Tibial nerve (tissue), 4 donors: ENCODE measurements around the gene MPL. TPM values are rescaled to one million over a fixed set of nuclear protein-coding genes. Genes with fewer than 3 reads are reported as not detected.
A peak's percentile ranks its signal among the peaks of the same experiment; 100 is the strongest.

Source experiments
- DNase-seq, 2 donors: peaks; one replicate each; pipeline ENCODE4 v3.0.0-alpha.2; 2019; ENCODE audit warnings: low spot score in 2 of 2
- H3K27ac ChIP-seq, 4 donors: fragments of 200-600 bp; sonication (generic) in 3 of 4; one replicate each; pipeline ENCODE4 v1.5.1; 2017 to 2019; ENCODE audit warnings: mild to moderate bottlenecking in 1 of 4
- H3K27me3 ChIP-seq, 2 donors: fragments of 200-600 bp; sonication (generic) in 1 of 2; one replicate each; pipeline versions ENCODE4 v1.5.1 to v1.6.0; 2017 to 2019
- H3K36me3 ChIP-seq, 3 donors: fragments of 200-600 bp; sonication (generic); one replicate each; pipeline ENCODE4 v1.5.1; 2018 to 2019
- H3K4me1 ChIP-seq, 4 donors: fragments of 200-600 bp; sonication (generic) in 3 of 4; one replicate each; pipeline ENCODE4 v1.5.1; 2017 to 2019
- H3K4me3 ChIP-seq, 4 donors: fragments of 200-600 bp; sonication (generic) in 3 of 4; one replicate each; pipeline ENCODE4 v1.5.1; 2017 to 2019; ENCODE audit warnings: mild to moderate bottlenecking in 1 of 4, moderate library complexity in 1 of 4
- H3K9me3 ChIP-seq, 4 donors: fragments of 200-600 bp; sonication (generic) in 3 of 4; one replicate each; pipeline ENCODE4 v1.5.1; 2017 to 2019
- CTCF ChIP-seq, 5 experiments: fragments of 200-600 bp in 3 of 5; fragments of 450-650 bp in 2 of 5; sonication (generic) in 3 of 5; IDR thresholded peaks; one replicate each; pipeline ENCODE4 v1.5.1; 2016 to 2019; ENCODE audit warnings: antibody characterized with exemption in 5 of 5, mild to moderate bottlenecking in 3 of 5, moderate library complexity in 2 of 5
- EP300 ChIP-seq, 2 donors: sonication (generic); formaldehyde crosslinking; IDR thresholded peaks; one replicate each; pipeline ENCODE4 v1.6.1; 2017; ENCODE audit warnings: antibody characterized with exemption in 2 of 2, mild to moderate bottlenecking in 1 of 2
- POLR2A ChIP-seq, 2 donors: fragments of 450-650 bp; IDR thresholded peaks; one replicate each; pipeline ENCODE4 v1.6.1; 2017; ENCODE audit warnings: antibody characterized with exemption in 2 of 2, mild to moderate bottlenecking in 2 of 2, moderate library complexity in 2 of 2
- WGBS, 2 donors: methylation state at CpG; one replicate each; pipeline ENCODE4 v1.1.5; 2018; 5-methylcytosine and 5-hydroxymethylcytosine counted together
- total RNA-seq, 4 donors: library from RNA; depleted of rRNA; stranded (reverse); fragments of >200 nt; gene quantifications; one replicate each; pipeline ENCODE4 v1.1.0, GENCODE V29; 2016

The MPL gene
- total RNA-seq, 4 donors from 2014 or later: 0.66 to 1.7 TPM; not detected in 2

- WGBS, 2 donors: 89 to 90% methylated on average over 20 of the region's 20 CpGs
- peaks cover 0 to 13% (median 7%) of the 10 kb centered on the region in 4 donors for H3K4me1 ChIP-seq
- H3K27ac ChIP-seq: no peak overlapping the region
- no peaks in the 10 kb centered on the region for H3K27me3 ChIP-seq
- TF ChIP-seq EP300 (IDR thresholded peaks at IDR 0.05) (no peak), CTCF (IDR thresholded peaks at IDR 0.05) (no peak), POLR2A (IDR thresholded peaks at IDR 0.05) (no peak)
- no peak for DNase-seq
- peaks cover 0 to 10% (median 0%) of the 10 kb centered on the region in 3 donors for H3K36me3 ChIP-seq
- H3K9me3 ChIP-seq: no peaks in the 10 kb centered on the region
- no peak overlapping the region for H3K4me3 ChIP-seq
These were observed 28.8 kb upstream of the MPL start for GRCh38 chr1:43308635-43309404.

DNA sequence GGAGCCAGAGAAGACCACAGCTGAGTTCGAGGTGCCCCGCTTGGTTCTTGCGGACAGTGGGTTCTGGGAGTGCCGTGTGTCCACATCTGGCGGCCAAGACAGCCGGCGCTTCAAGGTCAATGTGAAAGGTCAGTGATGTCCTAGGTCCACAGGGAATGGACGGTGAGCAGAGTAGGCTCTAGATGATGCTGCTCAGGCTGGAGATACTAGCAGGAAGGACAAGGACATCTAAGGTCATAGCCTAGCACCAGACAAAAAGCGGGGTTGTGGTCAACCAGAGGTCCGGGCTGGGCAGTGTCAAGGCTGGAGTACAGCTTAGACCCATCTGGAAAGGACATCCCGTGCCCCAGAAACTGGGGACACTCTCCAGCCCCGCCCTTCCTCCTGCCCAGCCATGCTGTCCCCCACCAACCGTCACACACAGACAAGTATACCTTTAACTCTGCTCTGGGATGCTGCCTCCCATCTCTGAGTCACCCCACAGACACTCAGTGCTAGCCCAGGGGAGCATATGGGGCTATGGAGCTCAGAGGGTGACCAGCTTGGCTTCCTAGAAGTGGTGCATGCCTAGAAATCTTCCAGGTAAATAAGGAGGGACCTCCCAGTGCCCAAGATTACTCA is 28.1 kb upstream of the MPL start:
- 90 to 93% methylated on average over 11 to 13 of the region's 13 CpGs for WGBS, 2 donors
- Histone ChIP-seq H3K4me1 (peaks cover 0 to 6% (median 4%) of the 10 kb centered on the region in 4 donors), H3K9me3 (no peaks in the 10 kb centered on the region), H3K4me3 (no peak overlapping the region), H3K27ac (no peak overlapping the region), H3K36me3 (peaks cover 0 to 10% (median 0%) of the 10 kb centered on the region in 3 donors), H3K27me3 (no peaks in the 10 kb centered on the region)
- TF ChIP-seq CTCF (IDR thresholded peaks at IDR 0.05) (no peak), EP300 (IDR thresholded peaks at IDR 0.05) (no peak), POLR2A (IDR thresholded peaks at IDR 0.05) (no peak)
- DNase-seq: no peak

- H3K9me3 ChIP-seq: no peaks in the 10 kb centered on the region
- TF ChIP-seq EP300 (IDR thresholded peaks at IDR 0.05) (no peak), CTCF (IDR thresholded peaks at IDR 0.05) (no peak), POLR2A (IDR thresholded peaks at IDR 0.05) (no peak)
- WGBS, 2 donors: 88 to 95% methylated on average over 9 of the region's 9 CpGs
These were observed 26.1 kb upstream of the MPL start for GRCh38 chr1:43311521-43311920.

DNA sequence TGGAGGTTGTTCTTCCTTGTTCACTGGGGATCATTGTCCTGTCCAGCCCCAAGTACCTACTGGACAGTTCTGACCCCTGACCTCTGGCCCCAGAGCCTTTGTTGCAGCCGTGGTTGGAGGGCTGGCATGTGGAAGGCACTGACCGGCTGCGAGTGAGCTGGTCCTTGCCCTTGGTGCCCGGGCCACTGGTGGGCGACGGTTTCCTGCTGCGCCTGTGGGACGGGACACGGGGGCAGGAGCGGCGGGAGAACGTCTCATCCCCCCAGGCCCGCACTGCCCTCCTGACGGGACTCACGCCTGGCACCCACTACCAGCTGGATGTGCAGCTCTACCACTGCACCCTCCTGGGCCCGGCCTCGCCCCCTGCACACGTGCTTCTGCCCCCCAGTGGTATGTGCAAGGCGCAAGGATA is 25.4 kb upstream of the MPL start:
- DNase-seq: no peak
- H3K36me3 ChIP-seq: peaks cover 0 to 10% (median 0%) of the 10 kb centered on the region in 3 donors
- H3K4me1 ChIP-seq: peaks cover 0 to 25% (median 2%) of the 10 kb centered on the region in 4 donors
- WGBS, 2 donors: 74% methylated on average over 19 of the region's 19 CpGs
- peak overlapping the region in 1 of 4 donors; percentile 45 for H3K27ac ChIP-seq
- no peak overlapping the region for H3K4me3 ChIP-seq
- no peaks in the 10 kb centered on the region for H3K9me3 ChIP-seq
- no peaks in the 10 kb centered on the region for H3K27me3 ChIP-seq
- TF ChIP-seq CTCF (IDR thresholded peaks at IDR 0.05) (no peak), EP300 (IDR thresholded peaks at IDR 0.05) (no peak), POLR2A (IDR thresholded peaks at IDR 0.05) (no peak)

More at GRCh38 chr1:43311521-43311920, 26.1 kb upstream of the MPL start:
- no peak for DNase-seq
- Histone ChIP-seq H3K4me1 (peaks cover 0 to 19% (median 2%) of the 10 kb centered on the region in 4 donors), H3K36me3 (peaks cover 0 to 10% (median 0%) of the 10 kb centered on the region in 3 donors), H3K27ac (peak overlapping the region in 1 of 4 donors; percentile 45), H3K27me3 (no peaks in the 10 kb centered on the region), H3K4me3 (no peak overlapping the region)
